LHCN-M2 (cell line): ENCODE measurements around the gene PIK3R5. TPM values are rescaled to one million over a fixed set of nuclear protein-coding genes. Genes with fewer than 3 reads are reported as not detected.
"Not testable (repeated sequence)": the region's sequence is repeated elsewhere in the genome, so short reads cannot be mapped to it uniquely, and the experiment has no call there.

Experiments used
- DNase-seq: peaks from one replicate; pipeline ENCODE4 v3.0.0-alpha.2; 2012; ENCODE audit warnings: low read depth
- total RNA-seq: library from RNA; depleted of rRNA; stranded (reverse); fragments of >200 nt; gene quantifications from 2 replicates; pipeline ENCODE4 v1.2.3, GENCODE V29; 2014

The PIK3R5 gene
- total RNA-seq, 1 experiment from 2014 or later, result not detected

GRCh38 chr17:8859027-8859803, 106.3 kb downstream of the PIK3R5 start:
- DNase-seq, result peak; percentile 3

- DNase-seq, result no peak
Observed at GRCh38 chr17:8857919-8858318, 107.6 kb downstream of the PIK3R5 start.

GRCh38 chr17:8856869-8857575, 108.5 kb downstream of the PIK3R5 start:
- no peak for DNase-seq

- not testable (repeated sequence) for DNase-seq
Observed at GRCh38 chr17:8856205-8856603, 109.3 kb downstream of the PIK3R5 start.

- no peak for DNase-seq
Observed at GRCh38 chr17:8855477-8856204, 109.9 kb downstream of the PIK3R5 start.

- no peak for DNase-seq
Observed at GRCh38 chr17:8851600-8851999, 113.9 kb downstream of the PIK3R5 start.

GRCh38 chr17:8849311-8850041, 116.0 kb downstream of the PIK3R5 start:
- DNase-seq, result no peak

GRCh38 chr17:8847891-8848290, 117.6 kb downstream of the PIK3R5 start:
- DNase-seq, result no peak

- DNase-seq, result no peak
Observed at GRCh38 chr17:8846768-8847211, 118.7 kb downstream of the PIK3R5 start.

- no peak for DNase-seq
Observed at GRCh38 chr17:8844229-8845218, 121.0 kb downstream of the PIK3R5 start.

- no peak for DNase-seq
Observed at GRCh38 chr17:8843344-8843743, 122.2 kb downstream of the PIK3R5 start.

GRCh38 chr17:8841844-8842243, 123.7 kb downstream of the PIK3R5 start:
- no peak for DNase-seq

- no peak for DNase-seq
Observed at GRCh38 chr17:8839410-8839935, 126.0 kb downstream of the PIK3R5 start.

- no peak for DNase-seq
Observed at GRCh38 chr17:8838551-8839095, 126.9 kb downstream of the PIK3R5 start.

GRCh38 chr17:8837563-8838075, 127.9 kb downstream of the PIK3R5 start:
- no peak for DNase-seq

GRCh38 chr17:8836821-8837562, 128.5 kb downstream of the PIK3R5 start:
- DNase-seq, result no peak

GRCh38 chr17:8835631-8836364, 129.7 kb downstream of the PIK3R5 start:
- no peak for DNase-seq

GRCh38 chr17:8835106-8835505, 130.4 kb downstream of the PIK3R5 start:
- DNase-seq, result no peak
